AG04450 (cell line): ENCODE results near the gene USH2A. TPM values are rescaled to one million over a fixed set of nuclear protein-coding genes. Genes with fewer than 3 reads are reported as not detected.

Experiments
- CTCF ChIA-PET: fragments of 300-600, 350-600 bp; formaldehyde crosslinking; extraction: SDS; loops from one replicate; lab custom pipeline; 2022; ENCODE audit warnings: antibody characterized with exemption, inconsistent platforms; lab: Charles Lee
- POLR2A ChIA-PET: fragments of 350-600 bp; formaldehyde crosslinking; extraction: SDS; loops from one replicate; lab custom pipeline; 2021; ENCODE audit warnings: antibody characterized with exemption, inconsistent platforms; lab: Yijun Ruan, JAX
- DNase-seq: peaks from one replicate; pipeline ENCODE4 v3.0.0-alpha.2; 2011; ENCODE audit warnings: low read depth, low spot score
- H3K27ac ChIP-seq: one replicate; pipeline ENCODE4 v1.5.1; 2012; ENCODE audit warnings: low read depth, low read length, control low read depth
- H3K27me3 ChIP-seq: one replicate; pipeline ENCODE4 v1.6.0; 2012; ENCODE audit warnings: low read length; ENCODE audit not compliant: control insufficient read depth, insufficient read depth
- H3K4me3 ChIP-seq: 2 replicates; pipeline ENCODE4 v1.5.1; 2011; ENCODE audit warnings: mild to moderate bottlenecking, low read depth, low read length, control low read depth
- H3K9me3 ChIP-seq: 2 replicates; pipeline ENCODE4 v1.5.1; 2012; ENCODE audit warnings: low read length; ENCODE audit not compliant: control insufficient read depth, insufficient read depth
- CTCF ChIP-seq: IDR thresholded peaks from 2 replicates; pipeline ENCODE4 v1.5.1; 2011; ENCODE audit warnings: low read depth, low read length, control low read depth, inconsistent platforms
- polyA plus RNA-seq: library from polyadenylated mRNA; depleted of rRNA; stranded (reverse); fragments of >200 nt; gene quantifications from 2 replicates; pipeline ENCODE4 v1.2.3, GENCODE V29; 2011

USH2A gene
- polyA plus RNA-seq, 1 experiment = 0.01 TPM

DNA sequence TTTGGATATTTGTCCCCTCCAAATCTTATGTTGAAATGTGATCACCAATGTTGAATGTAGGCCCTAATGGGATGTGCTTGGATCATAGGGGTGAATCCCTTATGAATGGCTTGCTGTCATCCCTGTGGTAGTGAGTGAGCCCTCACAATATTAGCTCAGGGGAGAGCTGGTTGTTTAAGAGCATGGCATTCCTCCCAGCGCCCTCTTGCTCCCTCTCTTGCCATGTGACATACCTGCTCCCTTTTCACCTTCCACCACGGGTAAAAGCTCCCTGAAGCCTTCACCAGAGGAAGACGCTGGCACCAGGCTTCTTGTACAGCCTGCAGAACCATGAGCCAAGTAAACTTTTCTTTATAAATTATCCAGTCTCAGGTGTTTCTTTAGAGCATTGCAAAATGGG is 550.6 kb downstream of the USH2A start:
- DNase-seq = no peak
- CTCF ChIA-PET = no interaction called here
- H3K27me3 ChIP-seq = no peaks in the 10 kb centered on the region
- H3K9me3 ChIP-seq = no peaks in the 10 kb centered on the region
- no peak overlapping the region for H3K4me3 ChIP-seq
- no peak for TF ChIP-seq CTCF
- POLR2A ChIA-PET = no interaction called here
- no peak overlapping the region for H3K27ac ChIP-seq

DNA sequence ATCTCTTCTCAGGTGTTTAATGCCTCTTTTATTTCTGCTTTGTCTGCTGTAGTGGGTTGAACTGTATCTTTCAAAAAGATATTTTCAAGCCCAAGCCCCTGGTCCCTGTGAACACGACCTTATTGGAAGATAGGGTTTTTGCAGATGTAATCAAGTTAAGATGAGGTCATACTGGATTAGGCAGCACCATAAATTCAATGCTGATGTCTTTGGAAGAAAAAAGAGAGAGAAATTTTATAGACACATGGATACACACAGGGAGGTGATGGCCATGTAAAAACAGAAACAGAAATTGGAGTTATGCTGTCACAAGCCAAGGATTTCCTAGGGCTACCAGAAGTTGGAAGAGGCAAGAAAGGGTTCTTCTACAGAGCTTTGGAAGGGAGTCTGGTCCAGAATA is 554.7 kb downstream of the USH2A start:
- H3K4me3 ChIP-seq = no peak overlapping the region
- DNase-seq = no peak
- H3K27me3 ChIP-seq = no peaks in the 10 kb centered on the region
- ChIA-PET CTCF (no interaction called here), POLR2A (no interaction called here)
- TF ChIP-seq CTCF = no peak
- no peaks in the 10 kb centered on the region for H3K9me3 ChIP-seq
- no peak overlapping the region for H3K27ac ChIP-seq

DNA sequence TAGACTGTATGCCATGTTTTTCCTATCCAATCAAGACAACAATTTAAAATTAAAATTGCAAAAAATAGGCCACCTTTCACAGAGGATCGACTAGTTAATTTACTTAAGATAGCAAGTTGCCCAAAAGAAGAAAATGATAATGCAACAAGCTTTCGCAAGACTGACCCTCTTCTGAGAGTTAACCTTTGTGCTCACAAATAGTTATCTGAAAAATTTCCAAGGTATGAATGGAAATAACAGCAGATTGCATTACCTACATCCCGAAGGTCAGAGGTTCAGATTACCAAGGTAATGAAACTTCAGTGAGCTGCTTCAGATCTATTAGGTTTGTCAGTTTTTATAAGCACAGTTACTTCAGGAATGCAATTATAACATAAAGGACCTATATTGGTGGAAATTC is 558.2 kb downstream of the USH2A start:
- Histone ChIP-seq H3K27me3 (no peaks in the 10 kb centered on the region), H3K27ac (no peak overlapping the region), H3K9me3 (no peaks in the 10 kb centered on the region), H3K4me3 (no peak overlapping the region)
- no peak for TF ChIP-seq CTCF
- CTCF ChIA-PET = no interaction called here
- POLR2A ChIA-PET = no interaction called here
- no peak for DNase-seq

DNA sequence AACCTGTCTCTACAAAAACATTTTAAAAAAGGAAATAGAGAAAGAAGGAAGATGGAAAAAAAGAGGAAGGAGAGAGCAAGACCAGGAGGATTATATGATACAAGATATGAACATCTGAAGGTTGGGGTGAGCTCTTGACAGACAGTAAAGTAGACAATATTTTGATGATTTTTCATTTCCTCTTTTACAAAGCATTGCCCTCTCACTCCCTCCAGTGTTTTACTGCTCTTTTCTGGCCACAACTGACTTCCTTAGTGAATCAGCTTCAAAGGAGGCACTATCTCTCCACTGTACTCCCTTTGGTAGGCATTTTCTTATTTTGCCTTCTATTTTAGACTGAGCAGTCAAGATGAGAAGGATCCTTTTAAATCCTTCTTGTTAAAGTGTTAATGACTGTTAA is 559.5 kb downstream of the USH2A start:
- ChIA-PET POLR2A (no interaction called here), CTCF (no interaction called here)
- TF ChIP-seq CTCF = no peak
- no peaks in the 10 kb centered on the region for H3K9me3 ChIP-seq
- no peak for DNase-seq
- H3K27me3 ChIP-seq = no peaks in the 10 kb centered on the region
- H3K4me3 ChIP-seq = no peak overlapping the region
- H3K27ac ChIP-seq = no peak overlapping the region

DNA sequence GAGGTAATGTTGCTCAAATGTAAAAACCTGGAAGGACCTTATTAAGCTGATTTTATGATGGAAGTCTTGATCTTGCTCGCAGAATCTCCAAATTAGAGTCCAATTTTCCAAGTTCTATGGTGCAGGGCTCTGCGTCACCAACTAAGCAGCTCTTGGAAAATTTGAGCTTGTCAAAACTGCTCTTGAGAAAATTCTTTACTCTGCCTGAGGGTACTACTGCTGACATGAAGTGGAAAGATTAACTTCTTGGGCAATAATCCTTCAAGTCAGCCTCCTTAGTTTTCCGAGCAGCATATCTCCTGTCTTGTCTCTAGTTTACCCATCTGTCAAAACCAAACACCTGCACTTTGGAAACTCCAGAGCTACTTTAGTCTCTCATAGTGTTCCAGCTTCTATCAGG is 562.4 kb downstream of the USH2A start:
- DNase-seq = no peak
- POLR2A ChIA-PET = no interaction called here
- Histone ChIP-seq H3K27me3 (no peaks in the 10 kb centered on the region), H3K27ac (no peak overlapping the region), H3K9me3 (no peaks in the 10 kb centered on the region), H3K4me3 (no peak overlapping the region)
- CTCF ChIA-PET = no interaction called here
- TF ChIP-seq CTCF = no peak
